ENCODE results near the gene BCAS1.

The BCAS1 gene

DNA sequence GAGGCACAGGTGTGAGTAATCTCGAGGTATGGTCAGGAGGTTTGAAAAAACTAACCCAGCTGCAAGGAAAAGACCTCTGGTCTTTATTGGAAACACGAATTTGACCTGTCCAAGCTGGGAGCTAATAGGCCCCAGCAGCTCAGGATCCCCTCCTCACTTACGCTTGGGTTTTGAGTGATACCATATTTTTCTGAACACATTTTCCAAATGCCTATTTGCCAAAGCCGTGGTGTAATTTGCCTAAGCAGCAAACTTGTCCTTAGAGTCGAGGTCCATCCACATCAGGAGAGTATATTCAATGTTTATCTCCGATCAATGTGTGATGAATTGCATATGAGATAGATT, 128.0 kb downstream of the BCAS1 start:
- H3K9me3 ChIP-seq (ENCODE audit: low read length), result no peaks in the 10 kb centered on the region
- H3K4me3 ChIP-seq (ENCODE audit: low read depth in 1 of 2, low read length in 2 of 2), result no peak overlapping the region
- no peak overlapping the region for H3K9ac ChIP-seq (ENCODE audit: low read length)
- H3K4me1 ChIP-seq (ENCODE audit: insufficient read depth, low read length), result peaks cover 36% of the 10 kb centered on the region
- no peaks in the 10 kb centered on the region for H3K27me3 ChIP-seq (ENCODE audit: control insufficient read depth in 1 of 2, insufficient read depth in 2 of 2, low read length in 2 of 2)
- H3K36me3 ChIP-seq (ENCODE audit: insufficient read depth, low read length), result no peaks in the 10 kb centered on the region
- no peak overlapping the region for H3K27ac ChIP-seq (ENCODE audit: low read depth, low read length)

DNA sequence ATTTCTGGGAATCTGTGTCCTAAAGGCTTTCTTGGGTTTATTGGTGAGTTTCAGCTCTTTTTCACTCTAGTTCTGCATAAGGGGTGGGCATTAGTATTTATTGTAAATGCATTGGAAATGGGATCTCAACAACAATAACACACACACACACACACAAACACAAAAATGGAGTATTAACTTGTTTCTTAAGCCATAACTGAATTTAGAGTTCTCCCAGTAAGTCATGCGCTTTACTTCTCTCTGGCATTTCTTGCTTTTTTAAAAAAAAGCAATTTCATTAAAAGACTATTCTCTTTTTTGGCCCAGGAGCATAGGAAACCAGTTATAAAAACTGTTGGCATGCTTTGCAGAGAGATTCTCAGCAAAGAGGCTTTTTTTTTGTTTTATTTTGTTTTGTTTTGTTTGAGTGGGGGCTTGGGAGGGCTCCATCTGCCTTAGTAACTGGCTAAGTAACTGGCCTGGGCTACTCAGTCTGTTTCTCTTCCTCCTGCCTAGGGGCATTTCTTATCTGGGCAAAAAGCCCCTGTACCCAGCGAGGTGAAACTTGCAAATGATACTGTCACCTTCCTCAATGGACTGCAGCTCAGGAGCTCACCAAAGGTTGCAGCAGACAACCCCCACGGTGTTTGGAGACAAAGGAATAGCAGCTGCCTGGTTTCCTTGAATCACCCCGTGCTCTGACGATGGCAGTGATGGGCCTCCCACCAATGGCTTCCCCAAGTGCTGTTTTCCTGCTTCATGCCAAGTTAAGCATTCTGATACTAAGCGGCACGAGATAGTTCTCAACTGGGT, 128.5 kb downstream of the BCAS1 start:
- Histone ChIP-seq H3K9ac (ENCODE audit: low read length) (no peak overlapping the region), H3K9me3 (ENCODE audit: low read length) (no peaks in the 10 kb centered on the region)

DNA sequence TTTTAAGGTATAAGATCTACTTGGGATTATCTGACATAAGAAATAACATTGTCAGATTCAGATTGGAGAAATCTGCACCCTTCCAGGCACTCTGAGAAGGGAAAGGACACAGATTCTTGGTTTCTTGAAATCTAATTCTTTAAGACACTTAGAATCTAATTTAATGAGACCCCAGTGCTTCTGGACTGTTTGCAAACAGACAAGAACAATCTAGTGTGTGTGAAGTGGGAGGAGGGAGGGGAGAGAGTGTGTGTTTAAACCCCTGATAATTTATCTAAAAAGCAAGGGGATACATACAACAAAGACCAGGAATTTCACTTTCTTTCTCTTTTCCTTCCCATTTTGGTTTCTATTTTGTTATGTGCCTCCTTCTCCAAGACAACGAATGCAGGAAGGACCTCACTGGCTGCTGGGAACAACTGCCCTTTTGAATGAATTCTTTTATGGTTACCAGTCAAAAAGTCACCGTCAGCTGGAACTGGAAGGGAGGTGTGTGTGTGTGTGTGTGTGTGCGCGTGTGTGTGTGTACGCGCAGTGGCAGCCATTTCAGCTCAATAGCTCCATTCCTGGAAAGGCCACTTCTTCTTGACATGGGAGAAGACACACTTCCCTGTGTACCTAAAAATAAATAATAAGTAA, 129.4 kb downstream of the BCAS1 start:
- Histone ChIP-seq H3K4me3 (ENCODE audit: low read depth in 1 of 2, low read length in 2 of 2) (no peak overlapping the region), H3K36me3 (ENCODE audit: insufficient read depth, low read length) (no peaks in the 10 kb centered on the region), H3K4me1 (ENCODE audit: insufficient read depth, low read length) (peaks cover 36% of the 10 kb centered on the region), H3K27ac (ENCODE audit: low read depth, low read length) (peak overlapping the region; percentile 36), H3K27me3 (ENCODE audit: control insufficient read depth in 1 of 2, insufficient read depth in 2 of 2, low read length in 2 of 2) (no peaks in the 10 kb centered on the region), H3K9me3 (ENCODE audit: low read length) (no peaks in the 10 kb centered on the region), H3K9ac (ENCODE audit: low read length) (no peak overlapping the region)

More for the DNA sequence above, 128.5 kb downstream of the BCAS1 start:
- no peaks in the 10 kb centered on the region for H3K36me3 ChIP-seq (ENCODE audit: insufficient read depth, low read length)
- H3K27me3 ChIP-seq (ENCODE audit: control insufficient read depth in 1 of 2, insufficient read depth in 2 of 2, low read length in 2 of 2), result no peaks in the 10 kb centered on the region
- H3K4me3 ChIP-seq (ENCODE audit: low read depth in 1 of 2, low read length in 2 of 2), result no peak overlapping the region
- H3K4me1 ChIP-seq (ENCODE audit: insufficient read depth, low read length), result peaks cover 36% of the 10 kb centered on the region
- H3K27ac ChIP-seq (ENCODE audit: low read depth, low read length), result no peak overlapping the region

DNA sequence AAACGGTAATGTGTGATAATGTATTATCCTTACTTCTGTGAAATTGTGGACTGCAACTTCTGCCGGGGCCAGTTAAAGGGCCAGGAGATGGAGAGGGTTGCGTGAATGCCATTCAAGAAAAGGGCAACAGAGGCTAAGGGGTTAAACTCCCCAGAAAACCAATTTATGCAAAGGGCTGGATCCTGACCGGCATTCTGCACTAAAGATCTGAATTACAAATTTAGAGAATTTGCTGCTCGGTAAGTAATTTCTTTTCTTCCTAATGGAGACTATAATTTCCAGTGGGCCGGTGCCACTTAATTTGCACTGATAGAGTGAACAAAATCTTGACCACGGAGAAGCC, 130.1 kb downstream of the BCAS1 start:
- Histone ChIP-seq H3K4me3 (ENCODE audit: low read depth in 1 of 2, low read length in 2 of 2) (no peak overlapping the region), H3K9me3 (ENCODE audit: low read length) (no peaks in the 10 kb centered on the region), H3K9ac (ENCODE audit: low read length) (no peak overlapping the region), H3K36me3 (ENCODE audit: insufficient read depth, low read length) (no peaks in the 10 kb centered on the region), H3K4me1 (ENCODE audit: insufficient read depth, low read length) (peaks cover 36% of the 10 kb centered on the region), H3K27me3 (ENCODE audit: control insufficient read depth in 1 of 2, insufficient read depth in 2 of 2, low read length in 2 of 2) (no peaks in the 10 kb centered on the region), H3K27ac (ENCODE audit: low read depth, low read length) (peak overlapping the region; percentile 30)

DNA sequence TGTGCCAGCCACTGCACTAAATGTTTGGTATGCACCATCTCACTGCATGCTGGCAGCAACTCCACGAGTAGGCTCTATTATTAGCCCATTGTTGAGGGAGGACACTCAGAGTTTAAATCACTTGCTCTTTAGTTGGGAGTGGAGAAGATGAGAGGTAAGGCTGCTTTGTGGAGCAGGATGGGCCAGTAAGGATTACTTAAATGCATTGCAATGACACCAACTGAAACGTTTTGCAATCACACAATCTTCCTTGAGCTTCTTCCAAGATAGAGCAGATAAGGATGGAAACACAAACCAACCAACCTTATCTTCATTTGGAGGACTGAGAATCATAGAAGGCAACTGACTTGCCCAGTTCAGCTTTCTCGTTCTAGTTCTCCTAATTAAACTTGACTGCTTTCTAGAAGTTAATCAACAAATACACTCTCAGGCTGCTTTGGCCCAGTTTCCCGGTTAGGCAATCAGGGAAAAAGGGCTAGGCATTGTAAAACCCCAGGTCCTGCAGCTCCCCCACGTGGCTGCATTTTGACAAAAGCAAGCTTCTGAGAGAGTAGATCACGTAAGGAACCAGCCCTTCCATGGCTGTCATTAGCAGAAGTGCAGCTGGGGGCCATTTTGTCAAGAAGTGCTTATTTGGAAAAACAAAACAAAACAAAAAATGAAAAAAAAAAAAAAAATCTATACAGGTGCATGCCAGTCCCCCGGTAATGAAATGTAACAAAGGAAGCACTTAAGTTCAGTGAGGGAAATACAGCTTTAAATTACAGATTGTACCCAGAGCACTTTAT, 130.6 kb downstream of the BCAS1 start:
- no peaks in the 10 kb centered on the region for H3K9me3 ChIP-seq (ENCODE audit: low read length)
- H3K36me3 ChIP-seq (ENCODE audit: insufficient read depth, low read length), result no peaks in the 10 kb centered on the region
- H3K9ac ChIP-seq (ENCODE audit: low read length), result no peak overlapping the region
- no peaks in the 10 kb centered on the region for H3K27me3 ChIP-seq (ENCODE audit: control insufficient read depth in 1 of 2, insufficient read depth in 2 of 2, low read length in 2 of 2)
- peak overlapping the region; percentile 30 for H3K27ac ChIP-seq (ENCODE audit: low read depth, low read length)
- no peak overlapping the region for H3K4me3 ChIP-seq (ENCODE audit: low read depth in 1 of 2, low read length in 2 of 2)
- peaks cover 41% of the 10 kb centered on the region for H3K4me1 ChIP-seq (ENCODE audit: insufficient read depth, low read length)

DNA sequence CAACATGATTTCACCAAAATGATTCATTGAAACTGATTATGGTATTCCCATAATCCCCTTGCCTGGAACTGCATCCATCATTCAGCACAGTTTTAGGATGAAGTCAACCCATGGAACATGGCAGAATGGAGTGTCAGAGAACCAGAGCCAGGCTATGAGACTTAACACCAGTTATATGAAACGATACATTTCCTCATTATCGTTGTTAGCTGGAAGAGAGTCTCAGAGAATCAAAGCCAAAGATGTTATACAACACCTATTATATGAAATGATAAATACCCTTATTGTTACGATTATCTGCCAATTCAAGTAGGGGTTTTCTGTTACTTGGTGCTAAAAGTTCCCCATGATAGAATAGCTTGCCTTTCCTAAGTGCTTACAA, 131.2 kb downstream of the BCAS1 start:
- no peak overlapping the region for H3K9ac ChIP-seq (ENCODE audit: low read length)
- H3K27me3 ChIP-seq (ENCODE audit: control insufficient read depth in 1 of 2, insufficient read depth in 2 of 2, low read length in 2 of 2), result no peaks in the 10 kb centered on the region
- no peaks in the 10 kb centered on the region for H3K9me3 ChIP-seq (ENCODE audit: low read length)
- peaks cover 45% of the 10 kb centered on the region for H3K4me1 ChIP-seq (ENCODE audit: insufficient read depth, low read length)
- H3K27ac ChIP-seq (ENCODE audit: low read depth, low read length), result no peak overlapping the region
- H3K4me3 ChIP-seq (ENCODE audit: low read depth in 1 of 2, low read length in 2 of 2), result no peak overlapping the region
- no peaks in the 10 kb centered on the region for H3K36me3 ChIP-seq (ENCODE audit: insufficient read depth, low read length)

DNA sequence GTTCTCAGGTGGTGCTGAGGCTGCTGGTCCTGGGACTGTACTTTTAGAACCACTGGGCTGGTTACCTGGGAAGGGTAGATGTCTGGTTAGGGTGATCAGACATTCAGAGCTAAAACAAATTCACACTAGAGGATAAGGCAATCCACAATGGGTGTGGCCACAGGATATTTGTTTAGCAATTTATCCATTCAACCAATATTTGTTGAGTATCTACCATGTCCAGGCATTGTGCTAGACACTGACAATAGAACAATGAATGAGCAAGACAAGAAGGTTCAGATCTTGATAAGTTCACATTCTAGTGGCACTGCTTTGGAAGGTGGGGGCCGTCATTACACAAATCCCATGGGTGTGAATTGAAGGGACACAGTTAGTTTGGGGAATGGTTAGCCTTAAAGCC, 131.7 kb downstream of the BCAS1 start:
- Histone ChIP-seq H3K9ac (ENCODE audit: low read length) (no peak overlapping the region), H3K27me3 (ENCODE audit: control insufficient read depth in 1 of 2, insufficient read depth in 2 of 2, low read length in 2 of 2) (no peaks in the 10 kb centered on the region), H3K27ac (ENCODE audit: low read depth, low read length) (no peak overlapping the region), H3K9me3 (ENCODE audit: low read length) (no peaks in the 10 kb centered on the region), H3K36me3 (ENCODE audit: insufficient read depth, low read length) (no peaks in the 10 kb centered on the region), H3K4me1 (ENCODE audit: insufficient read depth, low read length) (peaks cover 46% of the 10 kb centered on the region), H3K4me3 (ENCODE audit: low read depth in 1 of 2, low read length in 2 of 2) (no peak overlapping the region)

DNA sequence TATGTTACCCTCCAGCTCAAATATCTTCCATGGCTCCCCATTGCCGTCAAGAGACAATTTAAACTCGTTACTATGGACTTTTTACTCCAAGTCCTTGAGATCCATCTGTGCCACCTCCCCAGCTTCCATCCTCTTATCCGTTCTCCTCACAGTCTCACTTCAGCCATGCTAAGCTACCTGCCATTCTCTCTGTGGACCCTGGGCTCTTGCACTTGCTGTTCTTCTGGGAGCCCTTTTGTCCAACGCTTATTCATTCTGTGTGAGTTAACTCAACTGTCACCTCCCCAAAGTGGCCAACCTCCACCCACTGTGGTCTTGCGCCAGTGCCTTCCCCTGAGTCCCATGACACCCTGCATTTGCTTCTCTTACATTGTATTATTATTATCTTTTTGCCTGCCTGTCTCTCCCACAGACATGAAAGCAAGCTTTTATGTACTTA, 132.4 kb downstream of the BCAS1 start:
- Histone ChIP-seq H3K9me3 (ENCODE audit: low read length) (no peaks in the 10 kb centered on the region), H3K36me3 (ENCODE audit: insufficient read depth, low read length) (no peaks in the 10 kb centered on the region), H3K9ac (ENCODE audit: low read length) (no peak overlapping the region), H3K27me3 (ENCODE audit: control insufficient read depth in 1 of 2, insufficient read depth in 2 of 2, low read length in 2 of 2) (no peaks in the 10 kb centered on the region), H3K4me1 (ENCODE audit: insufficient read depth, low read length) (peaks cover 50% of the 10 kb centered on the region), H3K27ac (ENCODE audit: low read depth, low read length) (no peak overlapping the region), H3K4me3 (ENCODE audit: low read depth in 1 of 2, low read length in 2 of 2) (no peak overlapping the region)

DNA sequence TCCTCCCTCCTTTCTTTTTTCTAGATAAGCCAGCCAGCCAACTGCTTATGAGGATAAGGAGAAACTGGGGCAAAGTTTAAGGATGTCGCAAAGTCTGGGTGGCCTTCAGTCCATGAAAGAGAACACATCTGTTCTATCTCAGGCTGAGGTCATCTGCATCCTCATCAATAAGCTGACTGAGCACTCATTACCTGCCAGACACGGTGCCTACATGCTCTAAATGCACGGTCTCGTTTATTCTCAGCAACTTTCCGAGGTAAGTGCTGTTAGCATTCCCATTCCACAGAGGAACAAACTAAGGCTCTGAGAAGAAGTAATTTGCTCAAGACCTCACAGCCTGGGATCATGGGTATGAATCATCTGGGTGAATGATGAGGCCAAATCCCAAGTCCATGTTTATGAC, 133.1 kb downstream of the BCAS1 start:
- Histone ChIP-seq H3K27ac (ENCODE audit: low read depth, low read length) (no peak overlapping the region), H3K9ac (ENCODE audit: low read length) (no peak overlapping the region), H3K36me3 (ENCODE audit: insufficient read depth, low read length) (no peaks in the 10 kb centered on the region), H3K4me1 (ENCODE audit: insufficient read depth, low read length) (peaks cover 49% of the 10 kb centered on the region), H3K27me3 (ENCODE audit: control insufficient read depth in 1 of 2, insufficient read depth in 2 of 2, low read length in 2 of 2) (no peaks in the 10 kb centered on the region), H3K4me3 (ENCODE audit: low read depth in 1 of 2, low read length in 2 of 2) (no peak overlapping the region), H3K9me3 (ENCODE audit: low read length) (no peaks in the 10 kb centered on the region)

DNA sequence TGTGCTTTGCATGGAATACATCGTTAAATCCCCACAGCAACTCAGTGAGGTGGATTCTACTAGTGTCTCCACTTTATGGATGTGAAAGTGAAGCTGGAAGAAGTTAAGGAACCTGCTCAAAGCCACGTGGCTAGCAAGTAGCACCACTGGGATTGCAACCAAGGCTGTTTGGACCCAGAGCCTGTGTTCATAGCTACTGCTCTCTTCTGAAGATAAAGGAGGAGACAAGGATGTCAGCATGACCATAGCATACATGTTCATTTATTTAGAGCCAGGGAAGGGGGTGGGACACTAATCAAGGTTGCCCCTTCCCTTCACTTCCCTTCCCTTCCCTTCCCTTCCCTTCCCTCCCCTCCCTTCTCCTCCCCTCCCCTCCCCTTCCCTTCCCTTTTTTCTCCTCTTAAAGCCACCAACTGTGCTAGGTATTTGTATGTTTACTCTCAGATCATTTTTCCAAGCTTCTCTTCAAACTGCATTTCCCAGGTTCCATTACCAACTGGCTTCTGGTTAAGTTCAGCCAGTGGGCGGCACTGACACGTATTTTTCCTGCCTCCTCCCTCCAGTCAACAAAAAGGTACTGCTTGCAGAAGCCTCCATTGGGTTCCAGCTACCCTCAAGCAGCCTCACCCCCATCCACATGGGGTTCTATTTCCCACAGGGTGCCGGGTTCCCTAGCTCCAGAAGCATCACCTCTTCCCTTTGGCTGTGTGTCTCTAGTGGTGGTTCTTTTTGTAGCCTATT, 134.9 kb downstream of the BCAS1 start:
- H3K4me1 ChIP-seq (ENCODE audit: insufficient read depth, low read length), result peaks cover 37% of the 10 kb centered on the region
- H3K9ac ChIP-seq (ENCODE audit: low read length), result no peak overlapping the region
- no peaks in the 10 kb centered on the region for H3K27me3 ChIP-seq (ENCODE audit: control insufficient read depth in 1 of 2, insufficient read depth in 2 of 2, low read length in 2 of 2)
- H3K9me3 ChIP-seq (ENCODE audit: low read length), result no peaks in the 10 kb centered on the region
- H3K4me3 ChIP-seq (ENCODE audit: low read depth in 1 of 2, low read length in 2 of 2), result no peak overlapping the region
- H3K27ac ChIP-seq (ENCODE audit: low read depth, low read length), result no peak overlapping the region
- no peaks in the 10 kb centered on the region for H3K36me3 ChIP-seq (ENCODE audit: insufficient read depth, low read length)

All from muscle layer of colon (tissue), 2 donors.